NCI-H1694 (cell line): ENCODE measurements around the gene NLRC4.
A peak's percentile ranks its signal among the peaks of the same experiment; 100 is the strongest.
"Not testable (repeated sequence)": the region's sequence is repeated elsewhere in the genome, so short reads cannot be mapped to it uniquely, and the experiment has no call there.

ENCODE experiments used
- DNase-seq: peaks from one replicate; lab custom pipeline; 2025; lab: John Stamatoyannopoulos, UW

The NLRC4 gene

GRCh38 chr2:32248299-32248698 is 16.4 kb downstream of the NLRC4 start:
- no peak for DNase-seq

GRCh38 chr2:32246911-32247310 is 17.8 kb downstream of the NLRC4 start:
- DNase-seq, result no peak

DNA sequence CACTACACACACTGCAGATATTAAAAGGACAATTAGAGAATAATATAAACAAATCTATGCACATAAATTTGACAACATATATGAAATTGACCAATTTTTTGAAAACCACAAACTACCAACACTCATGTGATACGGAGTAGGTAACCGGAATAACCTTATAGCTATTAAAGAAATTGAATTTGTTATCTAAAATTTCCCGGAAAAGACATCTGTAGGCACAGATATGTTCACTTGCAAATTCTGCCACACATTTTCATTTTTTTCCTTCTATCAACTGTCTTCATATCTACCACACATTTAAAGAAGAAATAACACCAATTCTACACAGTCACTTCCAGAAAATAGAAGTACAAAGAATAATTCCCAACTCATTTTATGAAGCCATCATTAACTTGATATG is 22.4 kb downstream of the NLRC4 start:
- no peak for DNase-seq

DNA sequence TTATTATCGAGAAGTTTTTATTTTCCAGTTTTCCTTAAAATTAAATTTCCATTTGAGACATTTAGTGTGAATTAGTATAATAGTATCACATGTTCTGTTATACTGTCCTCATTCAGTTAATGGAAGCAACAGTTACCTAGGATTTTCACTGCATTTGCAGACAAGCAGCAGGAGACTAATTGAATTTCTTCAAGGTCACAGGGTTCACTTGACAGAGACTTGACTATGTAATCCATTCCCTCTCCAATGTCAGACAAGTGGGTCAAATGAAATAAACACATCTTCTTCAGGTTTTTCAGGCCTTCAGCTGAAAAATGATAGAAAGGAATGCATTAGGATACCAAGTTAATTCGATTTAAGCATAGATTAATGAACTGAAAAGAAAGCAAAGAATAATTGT is 26.7 kb downstream of the NLRC4 start:
- no peak for DNase-seq

- no peak for DNase-seq
Observed at GRCh38 chr2:32237488-32237887, 27.2 kb downstream of the NLRC4 start.

GRCh38 chr2:32235315-32235714 is 29.4 kb downstream of the NLRC4 start:
- DNase-seq, result no peak

DNA sequence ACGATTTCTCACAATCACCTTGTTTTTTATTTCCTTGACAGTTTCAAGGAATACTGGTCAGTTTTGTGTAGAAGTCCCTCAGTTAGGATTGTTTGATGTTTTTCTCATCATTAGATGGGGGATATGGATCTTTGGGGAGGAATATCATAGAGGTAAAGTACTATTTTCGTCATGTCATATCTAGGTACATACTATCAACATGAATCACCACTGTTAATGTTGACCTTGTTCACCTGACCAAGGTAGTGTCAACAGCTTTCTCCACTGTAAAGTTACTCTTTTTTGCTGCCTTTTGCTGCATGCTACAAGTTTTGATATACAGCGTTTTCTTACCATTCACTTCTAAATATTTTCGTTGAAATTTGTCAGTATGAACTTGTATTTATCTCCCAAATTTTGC is 32.7 kb downstream of the NLRC4 start:
- DNase-seq, result no peak

DNA sequence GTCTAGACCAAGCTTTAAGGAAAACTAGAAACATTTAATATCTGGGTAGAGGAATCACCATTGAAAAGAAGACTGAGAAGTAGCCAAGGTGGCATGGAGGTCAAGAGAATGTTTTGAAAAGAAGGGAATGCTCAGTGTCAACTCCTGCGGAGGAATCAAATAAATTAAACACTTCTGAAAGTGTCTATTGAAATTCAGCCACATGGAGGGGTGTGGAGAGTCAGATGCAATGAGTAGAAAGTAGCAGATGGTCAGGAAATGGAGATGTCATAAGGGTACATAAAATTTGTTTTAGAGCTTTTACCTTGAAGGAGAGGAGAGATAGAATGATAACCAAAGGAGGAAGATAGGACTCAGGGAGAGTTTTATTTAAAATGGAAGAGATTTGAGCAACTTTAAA is 35.1 kb downstream of the NLRC4 start:
- peak; percentile 18 for DNase-seq

- no peak for DNase-seq
Observed at GRCh38 chr2:32228181-32228580, 36.5 kb downstream of the NLRC4 start.

GRCh38 chr2:32227492-32227891 is 37.2 kb downstream of the NLRC4 start:
- no peak for DNase-seq

DNA sequence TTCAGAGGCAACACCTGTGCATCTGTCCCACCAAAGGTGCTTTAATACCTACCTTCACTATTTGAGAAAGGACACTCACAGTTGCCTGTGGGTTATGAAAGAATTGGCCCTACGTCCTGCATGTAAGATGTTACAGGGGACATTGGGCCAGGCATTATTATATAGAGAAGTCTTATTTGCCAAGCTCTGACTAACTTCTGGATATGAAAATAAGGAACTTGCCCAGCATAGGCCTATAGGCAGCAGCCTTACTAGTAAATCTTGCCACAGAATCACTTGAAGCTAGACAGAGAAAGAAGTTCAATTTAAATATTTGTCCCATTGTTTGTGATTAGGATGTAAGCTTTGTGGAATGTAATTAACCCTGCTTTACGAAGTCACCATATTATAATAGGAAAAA is 41.7 kb downstream of the NLRC4 start:
- DNase-seq, result no peak

- no peak for DNase-seq
Observed at GRCh38 chr2:32220445-32220844, 44.2 kb downstream of the NLRC4 start.

DNA sequence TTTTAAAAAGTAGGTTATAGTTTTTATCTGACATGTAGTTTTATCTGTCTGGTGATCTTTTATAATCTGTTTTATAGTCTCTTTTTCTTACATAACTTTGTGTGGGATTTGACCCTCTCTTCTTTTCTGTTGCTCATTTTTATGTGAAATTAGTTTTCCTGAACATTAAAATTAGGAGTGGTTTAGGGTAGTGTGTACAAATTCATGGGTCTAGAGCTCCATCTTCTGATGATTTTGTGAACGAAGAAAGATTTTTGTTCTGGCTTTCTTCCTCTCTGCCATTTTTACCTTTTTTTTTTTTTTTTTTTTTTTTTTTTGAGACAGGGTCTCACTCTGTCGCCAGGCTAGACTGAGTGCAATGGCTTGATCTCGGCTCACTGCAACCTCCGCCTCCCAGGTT is 52.4 kb downstream of the NLRC4 start:
- DNase-seq, result no peak

GRCh38 chr2:32210767-32211408 is 53.8 kb downstream of the NLRC4 start:
- DNase-seq, result no peak

GRCh38 chr2:32203428-32203827 is 61.3 kb downstream of the NLRC4 start:
- not testable (repeated sequence) for DNase-seq

GRCh38 chr2:32200814-32201213 is 63.9 kb downstream of the NLRC4 start:
- no peak for DNase-seq

GRCh38 chr2:32192418-32192817 is 72.3 kb downstream of the NLRC4 start:
- no peak for DNase-seq

GRCh38 chr2:32189011-32189410 is 75.7 kb downstream of the NLRC4 start:
- no peak for DNase-seq

DNA sequence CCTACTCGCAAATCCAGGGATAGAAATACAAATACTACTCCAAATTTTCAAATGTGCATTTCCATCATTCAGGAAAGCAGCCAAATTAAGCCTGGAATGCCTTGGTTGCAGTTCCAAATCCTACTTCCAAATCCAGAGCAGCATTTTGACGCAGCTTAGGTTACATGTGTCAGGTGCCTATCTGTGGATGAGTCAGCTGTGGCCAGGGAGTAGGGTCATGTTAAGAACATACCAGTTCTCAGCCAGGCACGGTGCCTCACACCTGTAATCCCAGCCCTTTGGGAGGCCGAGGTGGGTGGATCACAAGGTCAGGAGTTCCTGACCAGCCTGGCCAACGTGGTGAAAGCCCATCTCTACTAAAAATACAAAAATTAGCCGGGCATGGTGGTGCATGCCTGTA is 82.0 kb downstream of the NLRC4 start:
- no peak for DNase-seq
